Upper lobe of right lung (tissue), 1 donor: ENCODE measurements around the gene HS6ST3. TPM values are rescaled to one million over a fixed set of nuclear protein-coding genes. Genes with fewer than 3 reads are reported as not detected.

Experiments
- ATAC-seq: fragments of 200-7000 bp; cut with Tn5 transposase; one replicate; pipeline ENCODE4 v1.9.1; 2020; ENCODE audit warnings: mild to moderate bottlenecking, moderate library complexity
- DNase-seq: peaks from one replicate; pipeline ENCODE4 v3.0.0-alpha.2; 2020
- H3K27ac ChIP-seq: fragments of 200-600 bp; one replicate; pipeline ENCODE4 v1.8.0; 2022
- H3K27me3 ChIP-seq: fragments of 200-600 bp; one replicate; pipeline ENCODE4 v1.8.0; 2022; ENCODE audit warnings: mild to moderate bottlenecking
- H3K36me3 ChIP-seq: fragments of 200-600 bp; one replicate; pipeline ENCODE4 v1.8.0; 2022
- H3K4me1 ChIP-seq: fragments of 200-600 bp; one replicate; pipeline ENCODE4 v1.8.0; 2022
- H3K4me3 ChIP-seq: fragments of 200-600 bp; one replicate; pipeline ENCODE4 v1.8.0; 2022; ENCODE audit warnings: mild to moderate bottlenecking
- H3K9me3 ChIP-seq: fragments of 200-600 bp; one replicate; pipeline ENCODE4 v1.8.0; 2022
- CTCF ChIP-seq: fragments of 200-600 bp; IDR thresholded peaks from one replicate; pipeline ENCODE4 v1.8.0; 2022; ENCODE audit warnings: antibody characterized with exemption
- intact Hi-C: fragments of 100-400 bp; cut with DNase I; formaldehyde crosslinking; loops from one replicate; pipeline ENCODE4 v1.11.0; 2022
- total RNA-seq: library from RNA; stranded (reverse); fragmentation: NEBNext Ultra II Directional; extraction: Animal tissue kit (Norgen Biotek cat#: 25700); gene quantifications from one replicate; pipeline ENCODE4 v1.2.1, GENCODE V29; 2021
- donor health status: DM: no; HTN: yes; CAD: no; lungs with severe emphysema.

The HS6ST3 gene
- total RNA-seq, 1 donor from 2014 or later, result not detected

- Histone ChIP-seq H3K4me3 (no peak overlapping the region), H3K9me3 (no peaks in the 10 kb centered on the region), H3K4me1 (no peaks in the 10 kb centered on the region), H3K27me3 (no peaks in the 10 kb centered on the region), H3K27ac (no peak overlapping the region), H3K36me3 (no peaks in the 10 kb centered on the region)
- DNase-seq (no peak), ATAC-seq (no peak)
- no peak for TF ChIP-seq CTCF
- intact Hi-C loops, result no loop called here
Measured at GRCh38 chr13:96806746-96807145, 716.8 kb downstream of the HS6ST3 start.

- no peak for TF ChIP-seq CTCF
Measured at GRCh38 chr13:96809366-96810096, 719.6 kb downstream of the HS6ST3 start.

DNA sequence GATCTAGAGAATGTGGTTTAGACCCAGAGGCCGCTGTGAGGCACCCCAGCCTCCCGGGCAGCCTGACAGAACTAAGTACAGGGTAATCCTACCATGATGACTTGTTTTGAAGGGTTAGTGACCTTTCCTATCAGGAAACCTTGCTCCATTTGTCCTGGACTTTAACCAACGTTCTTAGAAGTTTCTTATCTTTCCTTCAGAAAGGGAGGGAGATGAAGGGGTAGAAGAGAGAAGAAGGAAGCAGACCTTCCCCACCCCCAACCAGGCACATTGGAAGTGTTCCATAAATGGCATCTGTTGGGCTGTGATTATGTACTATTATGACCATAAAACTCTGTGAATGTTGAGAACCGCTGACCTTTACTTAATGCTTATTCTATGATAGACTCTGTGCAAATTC, 720.2 kb downstream of the HS6ST3 start:
- TF ChIP-seq CTCF, result no peak
- no peak for DNase-seq
- Histone ChIP-seq H3K9me3 (no peaks in the 10 kb centered on the region), H3K36me3 (no peaks in the 10 kb centered on the region), H3K4me1 (no peaks in the 10 kb centered on the region), H3K27ac (no peak overlapping the region), H3K27me3 (no peaks in the 10 kb centered on the region), H3K4me3 (no peak overlapping the region)
- ATAC-seq, result no peak
- intact Hi-C loops, result no loop called here

More at GRCh38 chr13:96809366-96810096, 719.6 kb downstream of the HS6ST3 start:
- intact Hi-C loops, result no loop called here
- no peak for ATAC-seq
- H3K9me3 ChIP-seq, result no peaks in the 10 kb centered on the region
- no peaks in the 10 kb centered on the region for H3K4me1 ChIP-seq
- DNase-seq, result no peak
- no peaks in the 10 kb centered on the region for H3K27me3 ChIP-seq
- no peak overlapping the region for H3K27ac ChIP-seq
- no peak overlapping the region for H3K4me3 ChIP-seq
- no peaks in the 10 kb centered on the region for H3K36me3 ChIP-seq

- Histone ChIP-seq H3K27me3 (no peaks in the 10 kb centered on the region), H3K27ac (no peak overlapping the region), H3K36me3 (no peaks in the 10 kb centered on the region), H3K4me1 (no peaks in the 10 kb centered on the region), H3K4me3 (no peak overlapping the region), H3K9me3 (no peaks in the 10 kb centered on the region)
- no peak for TF ChIP-seq CTCF
- intact Hi-C loops, result no loop called here
- DNase-seq (no peak), ATAC-seq (no peak)
Measured at GRCh38 chr13:96811049-96811448, 721.1 kb downstream of the HS6ST3 start.

- Histone ChIP-seq H3K4me3 (no peak overlapping the region), H3K9me3 (no peaks in the 10 kb centered on the region), H3K4me1 (no peaks in the 10 kb centered on the region), H3K27me3 (no peaks in the 10 kb centered on the region), H3K36me3 (no peaks in the 10 kb centered on the region), H3K27ac (no peak overlapping the region)
- ATAC-seq (no peak), DNase-seq (no peak)
- intact Hi-C loops, result no loop called here
- TF ChIP-seq CTCF, result no peak
Measured at GRCh38 chr13:96816261-96816660, 726.4 kb downstream of the HS6ST3 start.

GRCh38 chr13:96816874-96817273, 727.0 kb downstream of the HS6ST3 start:
- H3K9me3 ChIP-seq, result no peaks in the 10 kb centered on the region
- ATAC-seq, result no peak
- no peak overlapping the region for H3K27ac ChIP-seq
- TF ChIP-seq CTCF, result no peak
- no peak overlapping the region for H3K4me3 ChIP-seq
- no peaks in the 10 kb centered on the region for H3K36me3 ChIP-seq
- DNase-seq, result no peak
- no peaks in the 10 kb centered on the region for H3K27me3 ChIP-seq
- intact Hi-C loops, result no loop called here
- H3K4me1 ChIP-seq, result no peaks in the 10 kb centered on the region
